ENCODE data around the gene SYT13. TPM values are rescaled to one million over a fixed set of nuclear protein-coding genes. Genes with fewer than 3 reads are reported as not detected.

SYT13 gene
- total and polyA plus RNA-seq, 2 donors (not counting 3 experiments of a cell fraction or from before 2014, with no cell fraction given) = not detected

- dilution Hi-C loops (cut with MboI; ENCODE audit: extremely low pct_ligation_motif_present, low sequenced_read_pairs) = no loop called here
These were observed 33.3 kb downstream of the SYT13 start for GRCh38 chr11:45252877-45253276.

GRCh38 chr11:45252134-45252856 lies 33.8 kb downstream of the SYT13 start:
- Histone ChIP-seq H3K4me3 (replicated peaks in 1 of 3; ENCODE audit: insufficient read depth in 1 of 3, low read depth in 1 of 3, low read length in 3 of 3) (no peak overlapping the region), H3K9me3 (replicated peaks; ENCODE audit: control insufficient read depth, insufficient read depth, low read length) (no peaks in the 10 kb centered on the region), H2AFZ (ENCODE audit: low read depth, low read length) (no peak overlapping the region), H3K9me1 (replicated peaks; ENCODE audit: control insufficient read depth, extremely low read depth, insufficient read depth, low read length) (no peaks in the 10 kb centered on the region), H3K9ac (replicated peaks; ENCODE audit: extremely low read depth, insufficient read depth, low read length) (no peak overlapping the region), H4K20me1 (replicated peaks; ENCODE audit: control insufficient read depth, extremely low read depth, insufficient read depth, low read length) (no peaks in the 10 kb centered on the region), H3K27ac (ENCODE audit: insufficient read depth, low read depth, low read length) (no peak overlapping the region), H3K4me2 (ENCODE audit: insufficient read depth, low read length) (no peak overlapping the region), H3K36me3 (ENCODE audit: control insufficient read depth in 2 of 2, extremely low read depth in 1 of 2, insufficient read depth in 2 of 2, low read length in 2 of 2) (no peaks in the 10 kb centered on the region), H3K79me2 (ENCODE audit: control insufficient read depth, insufficient read depth, low read length) (no peaks in the 10 kb centered on the region), H3K4me1 (ENCODE audit: control insufficient read depth, extremely low read depth, insufficient read depth, low read length) (no peaks in the 10 kb centered on the region), H3K27me3 (ENCODE audit: control insufficient read depth in 2 of 2, insufficient read depth in 2 of 2, low read length in 2 of 2) (peaks cover 2 to 8% of the 10 kb centered on the region in 2 experiments)
- FAIRE-seq (no peak), DNase-seq (ENCODE audit: low read depth, low spot score) (peak; percentile 14)
- dilution Hi-C loops (cut with MboI; ENCODE audit: extremely low pct_ligation_motif_present, low sequenced_read_pairs) = no loop called here
- POLR2A ChIA-PET = no interaction called here
- intact Hi-C loops (cut with micrococcal nuclease) = loop anchor here (1.0 kb wide), 2 partner anchors 41 to 80 kb away; no protein-coding TSS in a partner anchor
- no peak for TF ChIP-seq FOS (IDR thresholded peaks at IDR 0.05; ENCODE audit: borderline replicate concordance, insufficient read depth, low read length)
- TF ChIP-seq CTCF (IDR thresholded peaks at IDR 0.05; ENCODE audit: extremely low read depth in 1 of 2, insufficient read depth in 1 of 2, low read depth in 1 of 2, low read length in 2 of 2) = peak; percentile 71 to 76
- no TSS peak for BruUV-seq (replicated peaks)
- CTCF ChIA-PET = interaction anchor here (0.6 to 2.9 kb wide), 24 partner anchors 9 to 519 kb away, joined by 3 to 29 read pairs (median 6); partner anchors contain the start of gene SYT13

More at GRCh38 chr11:45252877-45253276, 33.3 kb downstream of the SYT13 start:
- Histone ChIP-seq H3K9ac (replicated peaks; ENCODE audit: extremely low read depth, insufficient read depth, low read length) (no peak overlapping the region), H2AFZ (ENCODE audit: low read depth, low read length) (no peak overlapping the region), H3K4me3 (replicated peaks in 1 of 3; ENCODE audit: insufficient read depth in 1 of 3, low read depth in 1 of 3, low read length in 3 of 3) (no peak overlapping the region), H3K4me2 (ENCODE audit: insufficient read depth, low read length) (no peak overlapping the region), H3K79me2 (ENCODE audit: control insufficient read depth, insufficient read depth, low read length) (no peaks in the 10 kb centered on the region), H3K9me3 (replicated peaks; ENCODE audit: control insufficient read depth, insufficient read depth, low read length) (no peaks in the 10 kb centered on the region), H3K27me3 (ENCODE audit: control insufficient read depth in 2 of 2, insufficient read depth in 2 of 2, low read length in 2 of 2) (peaks cover 2 to 8% of the 10 kb centered on the region in 2 experiments), H4K20me1 (replicated peaks; ENCODE audit: control insufficient read depth, extremely low read depth, insufficient read depth, low read length) (no peaks in the 10 kb centered on the region), H3K27ac (ENCODE audit: insufficient read depth, low read depth, low read length) (no peak overlapping the region), H3K9me1 (replicated peaks; ENCODE audit: control insufficient read depth, extremely low read depth, insufficient read depth, low read length) (no peaks in the 10 kb centered on the region), H3K36me3 (ENCODE audit: control insufficient read depth in 2 of 2, extremely low read depth in 1 of 2, insufficient read depth in 2 of 2, low read length in 2 of 2) (no peaks in the 10 kb centered on the region), H3K4me1 (ENCODE audit: control insufficient read depth, extremely low read depth, insufficient read depth, low read length) (no peaks in the 10 kb centered on the region)
- DNase-seq (ENCODE audit: low read depth, low spot score) (no peak), FAIRE-seq (no peak)
- POLR2A ChIA-PET = no interaction called here
- intact Hi-C loops (cut with micrococcal nuclease) = loop anchor here (1.0 kb wide), 2 partner anchors 40 to 79 kb away; no protein-coding TSS in a partner anchor
- no peak for TF ChIP-seq MAX (IDR thresholded peaks at IDR 0.05; ENCODE audit: insufficient read depth, insufficient read length)
- TF ChIP-seq MYC (IDR thresholded peaks at IDR 0.05; ENCODE audit: low read depth, low read length) = no peak
- no peak for TF ChIP-seq JUN (IDR thresholded peaks at IDR 0.05; ENCODE audit: borderline replicate concordance, insufficient read depth, insufficient read length, low read depth)
- no peak for TF ChIP-seq FOS (IDR thresholded peaks at IDR 0.05; ENCODE audit: borderline replicate concordance, insufficient read depth, low read length)
- no TSS peak for BruUV-seq (replicated peaks)
- CTCF ChIA-PET = interaction anchor here (1.0 to 2.9 kb wide), 23 partner anchors 10 to 519 kb away, joined by 3 to 29 read pairs (median 6); partner anchors contain the start of gene SYT13
